Measurements from ENCODE around the gene HSF2BP.
"Not testable (repeated sequence)": the region's sequence is repeated elsewhere in the genome, so short reads cannot be mapped to it uniquely, and the experiment has no call there.

The HSF2BP gene

DNA sequence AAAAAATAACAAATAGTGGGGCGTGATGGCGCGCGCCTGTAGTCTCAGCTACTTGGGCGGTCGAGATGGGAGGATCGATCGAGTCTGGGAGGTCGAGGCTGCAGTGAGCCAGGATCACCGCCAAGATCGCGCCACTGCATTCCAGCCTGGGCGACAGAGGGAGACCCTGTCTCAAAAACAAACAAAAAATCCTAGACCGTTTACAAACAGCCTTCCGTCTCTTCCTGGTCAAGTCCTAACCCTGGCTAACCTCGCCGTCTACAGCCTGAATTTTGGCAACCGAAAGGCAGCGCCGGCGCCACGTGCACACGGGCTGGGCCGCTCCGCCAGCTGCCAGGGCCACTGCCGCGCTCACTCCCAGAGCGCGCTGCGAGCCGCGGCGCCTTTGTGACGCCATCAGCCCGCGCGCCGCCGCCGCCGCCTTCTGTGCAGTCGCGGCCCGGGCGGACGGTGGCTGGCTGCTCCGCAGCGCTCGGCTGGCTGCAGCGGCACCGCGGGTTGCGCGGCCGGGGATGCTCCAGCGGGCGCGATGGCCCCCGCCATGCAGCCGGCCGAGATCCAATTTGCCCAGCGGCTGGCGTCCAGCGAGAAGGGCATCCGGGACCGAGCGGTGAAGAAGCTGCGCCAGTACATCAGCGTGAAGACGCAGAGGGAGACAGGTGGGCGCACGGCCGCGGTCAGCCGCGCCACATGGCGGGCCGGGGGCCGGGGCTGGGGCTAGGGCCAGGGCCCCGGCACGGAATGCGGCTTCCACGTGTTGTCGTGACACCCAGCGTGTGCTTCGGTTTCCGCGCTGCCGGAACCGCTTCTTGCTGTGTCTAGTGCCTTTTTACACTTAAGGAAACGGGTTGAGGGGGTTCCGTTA is at the start of gene HSF2BP, which contains the start of gene RRP1B:
TSS of gene HSF2BP (minus strand) at position 353 of the 865 bp plus-strand sequence. CDS start 1,392 bp downstream, outside the sequence.
TSS of gene RRP1B (plus strand) at position 425 of the 865 bp plus-strand sequence. CDS start at position 530, 105 bp downstream.
- DNase-seq (ENCODE audit: low read depth in 2 of 2), result peak; percentile 53 to 57

DNA sequence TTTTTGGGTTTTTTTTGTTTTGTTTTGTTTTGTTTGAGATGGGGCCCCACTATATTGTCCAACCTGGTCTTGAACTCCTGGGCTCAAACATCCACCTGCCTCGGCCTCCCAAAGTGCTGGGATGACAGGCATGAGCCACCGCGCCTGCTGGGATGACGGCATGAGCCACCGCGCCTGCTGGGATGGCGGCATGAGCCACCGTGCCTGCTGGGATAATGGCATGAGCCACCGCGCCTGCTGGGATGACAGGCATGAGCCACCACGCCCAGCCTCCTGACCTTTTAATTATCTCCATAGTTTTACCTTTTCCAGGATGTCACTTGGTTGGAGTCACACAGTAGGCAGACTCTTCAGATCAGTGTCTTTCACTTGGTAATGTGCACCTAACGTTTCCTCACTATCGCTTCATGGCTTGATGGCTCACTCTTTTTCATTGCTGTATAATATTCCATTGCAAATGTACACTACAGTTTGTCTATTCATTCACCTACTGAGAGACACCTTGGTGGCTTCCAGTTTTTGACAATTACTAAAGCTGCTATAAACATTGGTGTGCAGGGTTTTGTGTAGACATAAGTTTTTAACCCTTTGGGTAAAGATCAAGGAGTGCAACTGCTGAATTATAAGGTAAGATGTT is 49.6 kb upstream of the HSF2BP start:
- DNase-seq (ENCODE audit: low read depth in 2 of 2), result no peak

DNA sequence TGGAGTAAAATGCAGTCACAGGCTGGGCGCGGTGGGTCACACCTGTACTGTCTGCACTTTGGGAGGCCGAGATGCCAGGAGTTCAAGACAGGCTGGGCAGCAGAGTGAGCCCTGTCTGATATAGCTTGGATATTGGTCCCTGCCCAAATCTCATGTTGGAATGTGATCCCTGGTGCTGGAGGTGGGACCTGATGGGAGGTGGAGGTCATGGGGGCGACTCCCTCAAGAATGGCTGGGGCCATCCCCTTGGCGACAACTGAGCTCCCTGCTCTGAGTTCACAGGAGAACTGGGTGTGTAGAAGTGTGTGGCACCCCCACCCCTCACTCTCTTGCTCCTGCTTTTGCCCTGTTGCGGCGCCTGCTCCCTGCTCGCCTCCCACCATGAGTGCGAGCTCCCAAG is 48.2 kb upstream of the HSF2BP start:
- DNase-seq (ENCODE audit: low read depth in 2 of 2), result no peak

DNA sequence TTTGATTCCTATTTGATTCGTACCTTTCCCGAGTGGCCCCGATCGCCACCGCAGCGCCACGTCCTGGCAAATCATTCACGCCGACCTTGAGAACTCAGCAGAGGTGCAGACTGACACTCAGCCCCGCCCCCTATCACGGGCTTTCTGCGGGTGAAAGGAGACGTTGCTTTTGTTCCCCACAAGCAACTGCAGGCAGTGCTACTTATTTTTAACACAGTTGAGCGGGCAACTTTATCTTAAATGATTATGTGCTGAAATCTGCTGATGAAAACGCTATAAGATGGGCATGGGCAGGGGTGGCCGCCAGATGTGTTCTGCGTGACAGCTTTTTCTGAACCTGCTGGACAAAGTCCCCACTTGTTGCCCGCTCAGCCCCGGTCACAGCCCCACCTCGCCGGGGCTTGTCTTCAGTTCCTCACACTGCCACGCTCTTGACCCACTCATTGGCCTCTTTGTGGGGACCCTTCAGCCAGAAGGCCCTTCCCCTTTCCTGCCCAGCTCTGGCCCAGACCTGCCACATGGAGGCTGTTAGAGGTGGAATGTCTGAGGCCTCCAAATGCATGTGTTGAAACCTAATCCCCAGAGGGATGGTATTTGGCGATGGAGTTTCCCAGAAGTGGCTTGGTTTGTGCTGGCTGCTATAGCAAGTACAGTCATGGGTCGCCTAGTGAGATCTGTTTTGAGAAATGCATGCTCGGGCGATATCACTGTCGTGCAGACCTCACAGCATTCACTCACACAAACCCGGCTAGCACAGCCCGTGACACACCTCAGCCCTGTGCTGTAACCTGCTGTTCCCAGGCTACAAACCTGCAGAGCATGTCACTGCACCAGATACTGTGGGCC is 44.0 kb upstream of the HSF2BP start:
- no peak for DNase-seq (ENCODE audit: low read depth in 2 of 2)

DNA sequence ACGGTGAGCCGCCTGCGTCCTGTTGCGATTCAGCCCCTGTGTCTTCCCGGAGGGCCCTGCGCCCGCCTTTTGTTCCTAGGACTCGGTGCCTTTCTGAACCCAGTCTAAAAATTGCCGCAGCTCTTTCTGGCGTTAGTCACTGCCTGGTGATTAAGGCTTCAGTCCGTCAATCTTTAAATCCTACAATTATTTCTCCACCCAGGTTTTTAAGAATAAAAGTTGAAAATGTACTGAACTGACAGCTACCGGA is 43.4 kb upstream of the HSF2BP start:
- no peak for DNase-seq (ENCODE audit: low read depth in 2 of 2)

DNA sequence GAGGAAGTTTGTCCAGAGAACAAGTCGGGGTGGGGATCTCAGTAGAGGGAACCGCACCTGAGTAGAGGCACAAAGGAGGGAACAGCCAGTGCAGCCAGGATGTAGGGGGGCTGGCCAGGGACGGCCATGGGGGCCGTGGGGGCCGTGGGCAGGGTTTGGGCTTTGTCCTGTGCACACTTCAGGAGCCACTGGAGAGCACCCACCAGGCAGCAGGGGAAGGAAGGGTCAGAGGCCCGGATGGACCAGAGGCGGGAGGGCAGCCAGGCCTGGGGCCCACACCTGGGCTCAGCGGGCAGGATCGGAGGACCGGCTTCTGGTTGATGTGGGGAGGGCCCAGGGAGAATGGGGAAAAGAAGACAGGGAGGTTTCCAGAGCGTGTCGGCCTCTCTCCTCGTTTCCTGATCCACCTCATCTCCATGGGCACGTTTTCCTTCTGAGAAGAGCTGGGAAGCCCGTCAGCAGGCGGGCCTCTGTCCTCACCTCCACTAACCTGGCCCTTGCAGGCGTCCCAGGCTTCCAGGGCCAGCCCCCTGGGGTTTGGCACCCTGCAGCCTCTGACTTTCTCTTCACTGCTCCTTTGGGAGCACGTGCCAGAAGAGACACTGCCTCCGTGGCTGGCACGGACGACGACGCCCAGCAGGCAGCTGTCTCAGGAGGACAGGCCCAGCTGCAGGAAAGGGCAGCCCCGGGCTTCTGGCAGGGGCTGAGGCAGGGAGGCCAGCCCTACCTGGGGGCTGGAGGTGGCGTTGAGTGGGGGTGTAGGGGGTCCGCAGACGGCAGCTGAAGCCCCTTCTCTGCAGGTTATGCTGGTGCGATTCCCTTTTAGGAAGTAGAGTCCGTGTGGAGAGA is 42.9 kb upstream of the HSF2BP start:
- DNase-seq (ENCODE audit: low read depth in 2 of 2), result no peak

DNA sequence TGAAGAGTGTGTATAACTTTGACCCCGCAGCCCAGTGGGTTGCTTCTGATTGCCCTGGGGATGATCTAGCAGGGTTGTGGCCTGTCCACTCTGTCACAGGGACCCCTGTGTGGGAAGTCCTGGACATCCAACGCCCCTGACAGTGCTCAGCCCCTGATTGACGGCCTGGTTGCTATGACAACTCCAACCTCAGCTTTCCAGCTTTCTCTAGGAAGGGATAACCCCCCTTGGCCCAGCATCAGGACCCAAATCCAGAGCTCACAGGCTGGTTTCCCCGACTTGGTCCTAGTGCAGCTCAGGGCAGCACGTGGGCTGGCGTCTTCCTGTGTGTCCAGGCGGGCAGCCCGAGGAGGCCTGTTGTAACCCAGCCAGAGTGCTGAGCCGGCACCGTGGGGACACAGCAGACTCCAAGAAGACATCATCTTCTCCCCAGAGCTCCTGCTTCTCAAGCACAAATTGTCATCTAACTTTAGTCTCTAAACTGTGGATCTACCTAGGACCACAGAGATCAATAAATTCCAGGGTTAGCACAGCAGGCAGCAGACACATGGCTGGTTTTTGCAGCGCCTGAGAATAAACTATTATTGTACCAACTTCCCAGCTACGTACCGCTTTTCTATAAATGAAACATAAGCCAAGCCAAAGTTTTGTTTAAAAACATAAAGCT is 40.8 kb upstream of the HSF2BP start:
- no peak for DNase-seq (ENCODE audit: low read depth in 2 of 2)

DNA sequence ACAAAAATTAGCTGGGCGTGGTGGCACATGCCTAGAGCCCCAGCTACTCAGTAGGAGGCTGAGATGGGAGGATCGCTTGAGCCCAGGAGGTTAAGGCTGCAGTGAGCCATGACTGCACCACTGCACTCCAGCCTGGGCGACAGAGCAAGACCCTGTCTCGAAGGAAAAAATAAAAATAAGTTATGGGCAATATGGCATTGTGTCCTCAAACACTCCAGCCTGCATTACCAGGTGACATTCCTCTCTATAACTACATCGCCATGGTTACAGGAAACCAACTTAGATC is 40.1 kb upstream of the HSF2BP start:
- DNase-seq (ENCODE audit: low read depth in 2 of 2), result not testable (repeated sequence)

DNA sequence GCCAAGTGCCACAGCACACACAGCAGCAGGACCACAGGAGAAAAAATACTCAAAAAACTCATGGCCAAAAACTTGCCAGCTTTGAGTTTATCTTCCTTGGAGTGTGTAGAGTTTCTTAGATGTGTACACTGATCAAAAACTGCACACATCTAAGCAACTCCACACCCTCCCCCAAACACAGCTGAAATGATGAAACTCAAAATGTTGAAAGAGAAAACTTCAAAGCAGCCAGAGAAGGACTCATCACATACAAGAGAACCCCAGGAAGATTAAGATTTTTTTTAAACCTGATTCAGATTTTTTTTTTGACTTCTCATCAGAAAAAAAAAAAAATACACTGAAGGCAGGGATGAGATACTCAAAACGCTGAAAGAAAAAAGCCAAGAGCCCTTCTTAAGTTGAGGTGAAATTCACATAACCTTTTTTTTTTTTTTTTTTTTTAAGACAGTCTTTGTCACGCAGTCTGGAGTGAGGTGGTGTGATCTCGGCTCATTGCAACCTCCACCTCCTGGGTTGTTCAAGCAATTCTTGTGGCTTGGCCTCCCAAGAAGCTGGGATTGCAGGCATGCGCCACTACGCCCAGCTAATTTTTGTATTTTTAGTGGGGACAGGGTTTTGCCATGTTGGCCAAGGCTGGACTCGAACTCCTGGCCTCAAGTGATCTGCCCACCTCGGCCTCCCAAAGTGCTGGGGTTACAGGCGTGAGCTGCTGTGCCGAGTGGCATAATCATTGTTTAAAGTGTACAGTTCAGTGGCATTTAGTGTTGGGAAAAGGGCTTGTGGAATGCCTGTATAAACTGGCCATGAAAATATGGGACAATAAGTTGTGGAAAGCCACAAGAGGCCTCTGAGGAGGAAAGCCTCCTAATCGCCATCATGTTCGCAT is 38.7 kb upstream of the HSF2BP start:
- no peak for DNase-seq (ENCODE audit: low read depth in 2 of 2)

DNA sequence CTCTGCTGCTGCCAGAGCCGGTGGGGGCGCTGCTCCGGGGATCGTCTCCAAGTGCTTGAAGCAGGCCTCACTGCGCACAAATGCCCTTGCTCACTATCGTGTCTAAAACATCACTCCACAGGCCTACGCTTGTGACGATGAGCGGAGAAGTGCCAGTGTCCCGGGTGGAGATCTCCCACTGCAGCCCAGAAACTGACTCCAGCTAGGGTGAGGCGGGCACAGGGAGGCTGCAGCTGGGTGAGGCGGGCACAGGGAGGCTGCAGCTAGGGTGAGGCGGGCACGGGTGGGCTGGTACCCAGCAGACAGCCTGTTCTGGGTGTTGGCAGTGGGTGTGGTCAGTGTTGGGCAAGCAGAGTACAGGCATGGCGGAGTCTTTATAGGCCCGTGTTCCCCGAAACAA is 36.9 kb upstream of the HSF2BP start:
- no peak for DNase-seq (ENCODE audit: low read depth in 2 of 2)

DNA sequence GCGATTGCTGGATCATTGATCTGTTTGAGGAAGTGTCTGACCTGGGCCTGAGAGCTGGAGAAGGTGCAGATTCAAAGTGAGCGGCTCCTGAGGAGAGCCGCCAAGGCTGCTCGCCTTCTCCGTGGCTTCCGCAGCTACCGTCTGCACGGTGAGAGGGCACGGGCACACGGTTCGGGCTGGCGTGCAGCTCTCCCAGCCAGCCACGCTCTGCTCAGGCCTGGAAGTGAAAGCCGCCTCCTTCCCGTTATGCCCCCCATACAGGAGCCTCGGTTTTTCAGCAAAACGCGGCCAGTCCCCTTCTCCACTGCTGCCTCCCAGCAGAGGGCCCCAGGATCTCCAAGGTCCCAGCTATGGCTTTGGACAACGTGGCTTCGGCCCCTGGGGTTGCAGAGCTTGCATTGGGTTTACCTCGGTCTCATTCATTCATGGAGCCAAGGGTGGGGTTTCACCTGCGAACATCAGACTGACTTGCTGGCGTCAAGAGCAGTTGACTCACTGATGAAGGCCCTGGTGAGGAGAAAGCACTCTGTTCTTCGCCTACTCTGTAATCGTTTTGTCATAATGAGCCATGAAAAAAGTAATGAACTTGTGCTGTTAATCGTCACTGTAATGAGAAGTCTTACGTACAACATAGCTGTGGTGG is 35.3 kb upstream of the HSF2BP start:
- no peak for DNase-seq (ENCODE audit: low read depth in 2 of 2)

DNA sequence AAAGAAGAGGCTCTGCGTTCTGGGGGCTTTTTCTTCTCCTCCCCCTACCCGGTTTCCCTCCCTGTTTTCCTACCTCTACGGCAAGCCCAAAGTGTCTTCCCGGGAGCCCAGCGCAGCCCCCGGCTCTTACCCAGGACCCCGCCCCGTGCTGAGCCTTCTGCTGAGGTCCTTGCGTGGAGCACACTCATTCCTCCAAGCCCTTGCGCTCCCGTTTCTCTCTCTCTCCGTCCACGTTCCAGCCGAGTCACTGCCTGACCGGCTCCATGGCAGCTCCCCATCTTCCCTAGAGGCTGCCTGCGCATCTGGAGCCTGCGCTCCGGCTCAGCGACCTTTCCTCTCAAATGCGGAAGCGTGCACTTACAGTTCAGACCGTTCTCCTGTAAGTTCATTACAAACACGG is 34.7 kb upstream of the HSF2BP start:
- DNase-seq (ENCODE audit: low read depth in 2 of 2), result no peak

DNA sequence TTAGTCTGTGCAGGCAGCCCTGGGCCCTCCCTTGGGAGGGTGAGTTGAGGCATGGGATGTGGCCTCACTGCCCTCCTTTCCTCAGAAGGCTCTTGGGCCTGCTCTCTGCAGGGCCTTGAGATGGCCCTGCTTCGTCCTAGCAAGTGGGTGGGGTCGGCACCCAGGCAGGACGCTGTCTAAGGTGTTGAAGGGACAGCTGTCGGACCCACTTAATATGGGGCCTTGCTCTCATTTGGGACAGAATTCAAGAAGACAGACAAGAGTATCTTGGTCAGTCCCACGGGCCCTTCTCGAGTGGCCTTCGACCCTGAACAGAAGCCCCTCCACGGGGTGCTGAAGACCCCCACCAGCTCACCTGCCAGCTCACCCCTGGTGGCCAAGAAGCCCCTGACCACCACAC is 33.7 kb upstream of the HSF2BP start:
- no peak for DNase-seq (ENCODE audit: low read depth in 2 of 2)

DNA sequence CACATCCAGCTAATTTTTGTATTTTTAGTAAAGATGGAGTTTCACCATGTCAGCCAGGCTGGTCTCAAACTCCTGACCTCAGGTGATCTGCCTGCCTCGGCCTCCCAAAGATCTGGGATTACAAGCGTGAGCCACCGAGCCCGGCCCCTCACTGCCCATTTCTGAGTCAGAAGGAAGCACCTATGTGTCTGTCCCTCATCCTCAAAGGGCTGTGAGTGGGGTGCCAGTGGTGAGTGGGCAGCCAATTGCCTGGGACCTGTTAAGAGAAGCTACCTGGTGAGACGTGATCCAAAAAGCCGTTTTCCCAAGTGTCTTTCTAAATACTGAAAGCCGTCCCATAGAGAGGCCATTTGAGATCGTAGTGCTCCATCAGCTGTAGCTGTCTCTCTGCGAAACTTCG is 32.5 kb upstream of the HSF2BP start:
- no peak for DNase-seq (ENCODE audit: low read depth in 2 of 2)

DNA sequence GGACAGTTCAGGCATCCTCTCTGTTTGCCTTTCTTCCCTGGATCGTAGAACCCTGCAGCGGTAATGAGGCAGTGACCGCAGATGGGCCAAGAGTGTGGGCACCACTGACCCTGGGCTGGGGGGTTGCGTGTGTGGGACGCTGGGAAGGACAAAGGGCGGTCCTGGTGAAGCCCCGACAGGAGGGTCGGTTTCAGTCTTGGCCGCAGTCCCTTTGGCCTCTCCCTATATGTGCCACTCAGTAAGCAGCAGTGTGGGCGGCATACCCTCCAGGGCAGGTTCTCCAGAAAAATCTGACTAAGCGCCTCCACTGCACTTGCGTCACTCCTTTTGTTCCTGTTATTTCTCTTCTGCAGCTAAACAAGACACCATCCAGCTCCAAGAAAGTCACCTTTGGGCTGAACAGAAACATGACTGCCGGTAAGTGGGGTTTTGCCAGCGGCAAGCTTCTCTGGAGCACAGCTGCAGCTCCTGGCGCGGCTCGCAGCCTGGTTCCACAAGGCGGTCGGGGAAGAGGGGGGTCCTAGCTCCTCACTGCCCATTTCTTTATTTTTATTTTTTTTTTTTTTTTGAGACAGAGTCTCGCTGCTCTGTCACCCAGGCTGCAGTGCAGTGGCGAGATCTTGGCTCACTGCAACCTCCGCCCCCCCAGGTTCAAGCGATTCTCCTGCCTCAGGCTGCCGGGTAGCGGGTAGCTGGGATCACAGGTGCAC is 32.0 kb upstream of the HSF2BP start:
- DNase-seq (ENCODE audit: low read depth in 2 of 2), result no peak

DNA sequence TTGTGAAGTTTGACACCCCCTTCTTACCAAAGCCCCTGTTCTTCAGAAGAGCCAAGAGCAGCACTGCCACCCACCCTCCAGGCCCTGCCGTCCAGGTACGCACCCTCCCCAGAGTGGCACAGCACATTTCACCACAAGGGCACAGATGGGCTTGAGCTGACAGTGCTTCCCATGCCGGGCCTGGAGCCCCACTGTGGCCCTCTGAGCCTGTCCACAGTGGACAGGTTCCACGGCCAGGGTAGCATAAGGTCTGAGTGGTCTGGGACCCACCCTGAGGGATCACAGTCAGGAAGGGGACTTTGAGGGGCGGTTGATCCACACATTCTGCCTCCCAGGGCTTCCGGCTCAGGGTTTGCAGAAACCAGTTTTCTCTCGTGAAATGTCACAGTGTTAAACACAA is 31.1 kb upstream of the HSF2BP start:
- DNase-seq (ENCODE audit: low read depth in 2 of 2), result no peak

DNA sequence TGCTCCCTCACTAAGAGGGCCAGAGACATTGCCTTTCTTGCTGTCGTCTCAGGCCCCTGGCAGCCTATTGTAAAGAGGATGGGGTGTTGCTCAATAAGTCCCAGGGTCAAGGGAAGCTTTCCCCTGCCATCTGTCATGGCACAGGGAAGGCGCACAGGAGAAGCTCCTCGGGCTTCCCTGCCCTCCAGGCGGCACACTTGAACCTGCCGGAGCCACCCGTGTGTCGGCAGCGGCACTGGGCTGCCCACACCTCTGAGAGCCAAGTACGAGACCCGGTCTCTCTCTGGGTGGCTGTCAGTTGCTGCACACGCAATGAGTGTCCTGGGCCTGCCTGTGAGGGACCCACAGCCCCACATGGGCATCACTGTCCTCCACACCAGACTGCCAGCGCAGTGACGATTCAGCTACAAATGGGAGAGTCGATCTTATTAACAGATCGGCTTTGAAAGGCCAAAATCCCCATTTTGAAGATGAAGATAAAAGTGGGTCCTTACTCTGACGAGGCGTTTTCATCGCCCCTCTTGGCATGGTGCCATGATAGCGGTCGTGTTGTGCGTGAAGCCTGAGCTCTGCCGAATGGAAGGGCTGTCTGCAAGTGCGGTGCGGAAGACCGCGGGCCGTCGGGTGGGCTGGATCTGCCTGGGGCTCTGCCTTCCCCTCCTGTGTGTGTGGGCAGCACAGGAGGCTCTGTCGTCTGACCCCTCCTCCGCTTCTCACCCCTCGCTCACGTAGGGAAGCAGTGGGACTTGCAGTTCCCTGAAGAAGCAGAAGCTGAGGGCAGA is 30.5 kb upstream of the HSF2BP start:
- DNase-seq (ENCODE audit: low read depth in 2 of 2), result no peak

DNA sequence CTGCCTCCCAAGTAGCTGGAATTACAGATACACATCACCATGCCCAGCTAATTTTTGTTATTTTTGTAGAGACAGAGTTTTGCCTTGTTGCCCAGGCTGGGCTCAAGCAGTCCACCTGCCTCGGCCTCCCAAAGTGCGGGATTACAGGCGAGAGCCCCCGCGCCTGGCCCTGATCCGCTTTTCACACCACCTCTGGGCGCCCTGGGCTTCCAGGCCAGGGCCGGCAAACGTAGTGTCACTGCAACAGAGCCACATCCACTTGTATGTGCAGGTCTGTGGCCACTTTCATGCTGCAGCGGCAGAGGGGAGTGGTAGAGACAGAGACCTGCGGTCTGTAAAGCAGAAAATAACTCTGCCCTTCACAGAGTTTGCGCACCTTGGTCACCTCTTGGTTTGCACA is 29.6 kb upstream of the HSF2BP start:
- DNase-seq (ENCODE audit: low read depth in 2 of 2), result no peak
